OCI-LY1 (cell line): ENCODE results near the gene PPP1CC.

Source experiments
- CTCF ChIP-seq: fragments of 200-600 bp; sonication (generic), shearing (Covaris generic); IDR thresholded peaks from 2 replicates; pipeline ENCODE4 v1.5.1; 2017; ENCODE audit warnings: mild to moderate bottlenecking, antibody characterized with exemption, low read length, moderate library complexity, mixed read lengths
- EZH2 ChIP-seq: fragments of 200-600 bp; sonication (generic), shearing (Covaris generic); IDR thresholded peaks from 2 replicates; pipeline ENCODE4 v1.8.0; 2017; ENCODE audit warnings: borderline replicate concordance, mixed run types, mild to moderate bottlenecking, antibody characterized with exemption, low read length, moderate library complexity, mixed read lengths

DNA sequence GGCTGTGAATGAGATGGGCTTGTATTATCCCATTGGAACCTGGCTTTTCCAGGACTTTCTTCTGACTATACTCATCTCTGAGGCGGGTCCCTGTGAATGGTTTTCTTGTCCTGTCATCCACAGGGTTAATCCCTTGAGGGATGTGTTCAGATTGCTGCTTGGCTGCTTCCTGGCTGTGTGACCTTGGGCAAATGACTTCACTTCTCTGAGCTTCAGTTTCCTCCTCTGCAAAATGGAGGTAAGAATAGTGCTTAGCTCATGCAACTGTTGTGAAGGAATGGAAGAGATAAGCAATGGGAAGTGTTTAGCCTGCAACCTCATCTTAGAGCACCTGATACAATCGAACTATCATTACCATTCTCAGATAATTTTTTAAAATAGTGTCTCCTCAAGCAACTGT lies 32.1 kb upstream of the PPP1CC start:
- TF ChIP-seq EZH2 = no peak
- no peak for TF ChIP-seq CTCF
